K562 (cell line): ENCODE measurements around the gene SURF4. TPM values are rescaled to one million over a fixed set of nuclear protein-coding genes. Genes with fewer than 3 reads are reported as not detected.
"Not testable (repeated sequence)": the region's sequence is repeated elsewhere in the genome, so short reads cannot be mapped to it uniquely, and the experiment has no call there.

Source experiments
- ATAC-seq: fragments of 200-7000 bp; cut with Tn5 transposase; 3 replicates; pipeline ENCODE4 v1.9.1; 2020; ENCODE audit warnings: moderate library complexity
- BruUV-seq: library from RNA; stranded (reverse); fragments of 400-500 nt; replicated peaks from 2 replicates; lab custom pipeline; 2021; lab: Mats Ljungman, UMichigan
- CTCF ChIA-PET: fragments of 300-600 bp; formaldehyde crosslinking; extraction: SDS; loops from one replicate; lab custom pipeline; 2021; ENCODE audit warnings: low intra/inter-chr PET ratio; lab: Yijun Ruan, JAX
- POLR2A ChIA-PET: fragments of 300-600, 350-650 bp; sonication (Branson Sonifier 250); formaldehyde crosslinking; extraction: SDS; loops from one replicate; lab custom pipeline; 2021; ENCODE audit warnings: antibody characterized with exemption, inconsistent platforms; lab: Yijun Ruan, JAX
- DNase-seq, 4 experiments: peaks; one replicate each; pipeline versions ENCODE4 v3.0.0 to v3.0.0-alpha.2; 2011 to 2018; ENCODE audit warnings: low spot score in 3 of 4, mixed read lengths in 3 of 4; ENCODE audit errors: extremely low read depth in 1 of 4
- FAIRE-seq: peaks from 2 replicates; lab custom pipeline; 2011; peaks lifted over from hg19 to GRCh38; lab: Jason Lieb, UNC
- H2AFZ ChIP-seq: 2 replicates; pipeline ENCODE4 v1.6.0; 2011; ENCODE audit warnings: low read depth, low read length, control low read depth, inconsistent platforms
- H3K27ac ChIP-seq: fragments of 200-600 bp; 3 replicates; pipeline ENCODE4 v1.8.0; 2011; ENCODE audit warnings: low read depth, mild to moderate bottlenecking, control low read depth, inconsistent platforms, low read length, moderate library complexity, mixed read lengths; ENCODE audit errors: extremely low read depth
- H3K27me3 ChIP-seq, 2 experiments: fragments of 300-600 bp in 1 of 2; 2 replicates in 1 of 2; 3 replicates in 1 of 2; pipeline versions ENCODE4 v1.6.0 to v1.8.0; 2011; ENCODE audit warnings: inconsistent platforms in 2 of 2, low read length in 2 of 2, mild to moderate bottlenecking in 1 of 2, mixed read lengths in 1 of 2, moderate library complexity in 1 of 2; ENCODE audit not compliant: control insufficient read depth in 2 of 2, insufficient read depth in 2 of 2
- H3K36me3 ChIP-seq: fragments of 300-600 bp; 3 replicates; pipeline ENCODE4 v1.8.0; 2011; ENCODE audit warnings: mild to moderate bottlenecking, low read length, inconsistent platforms; ENCODE audit not compliant: control insufficient read depth, insufficient read depth
- H3K4me1 ChIP-seq, 2 experiments: fragments of 200-600 bp in 1 of 2; replicated peaks in 1 of 2; 2 replicates in 1 of 2; 3 replicates in 1 of 2; pipeline versions ENCODE4 v1.5.1 to v1.8.0; 2011; ENCODE audit warnings: inconsistent platforms in 2 of 2, low read length in 2 of 2, mild to moderate bottlenecking in 1 of 2, mixed read lengths in 1 of 2, moderate library complexity in 1 of 2; ENCODE audit not compliant: control insufficient read depth in 2 of 2, insufficient read depth in 2 of 2
- H3K4me2 ChIP-seq: 2 replicates; pipeline ENCODE4 v1.6.1; 2011; ENCODE audit warnings: low read length, control low read depth, inconsistent platforms, mixed read lengths; ENCODE audit not compliant: insufficient read depth
- H3K4me3 ChIP-seq: fragments of 200-600 bp; sonication (generic), shearing (Covaris generic); 2 replicates; pipeline ENCODE4 v1.5.1; 2016; ENCODE audit warnings: control low read depth, inconsistent platforms
- H3K79me2 ChIP-seq: fragments of 200-600 bp; 3 replicates; pipeline ENCODE4 v1.8.0; 2011; ENCODE audit warnings: low read length, inconsistent platforms; ENCODE audit not compliant: control insufficient read depth, insufficient read depth
- H3K9ac ChIP-seq, 2 experiments: 2 replicates each; pipeline versions ENCODE4 v1.6.0 to v1.6.1; 2011; ENCODE audit warnings: low read depth in 2 of 2, low read length in 2 of 2, control low read depth in 1 of 2, inconsistent platforms in 1 of 2, mild to moderate bottlenecking in 1 of 2, mixed read lengths in 1 of 2; ENCODE audit not compliant: insufficient read depth in 1 of 2
- H3K9me1 ChIP-seq: one replicate; pipeline ENCODE4 v1.6.0; 2011; ENCODE audit warnings: inconsistent platforms, mild to moderate bottlenecking, low read length, moderate library complexity; ENCODE audit not compliant: control insufficient read depth, insufficient read depth
- H3K9me3 ChIP-seq: replicated peaks from 2 replicates; pipeline ENCODE4 v1.5.1; 2011; ENCODE audit warnings: low read depth, low read length, inconsistent platforms; ENCODE audit not compliant: control insufficient read depth, insufficient read depth
- H4K20me1 ChIP-seq: replicated peaks from 2 replicates; pipeline ENCODE4 v1.6.1; 2011; ENCODE audit warnings: low read length, inconsistent platforms, mixed read lengths; ENCODE audit not compliant: control insufficient read depth, insufficient read depth
- ATF3 ChIP-seq, 2 experiments: fragments of 450-650 bp in 1 of 2; sonication (generic) in 1 of 2; formaldehyde crosslinking in 1 of 2; IDR thresholded peaks in 1 of 2; conservative IDR thresholded peaks in 1 of 2; 2 replicates each; pipeline versions ENCODE4 v1.6.1 to v1.8.1; 2016 to 2023; ENCODE audit warnings: mild to moderate bottlenecking in 2 of 2, moderate library complexity in 2 of 2, inconsistent platforms in 1 of 2, missing genetic modification reagents in 1 of 2
- CREBBP ChIP-seq: IDR thresholded peaks from one replicate; pipeline ENCODE4 v1.6.1; 2012; ENCODE audit warnings: low read depth, mild to moderate bottlenecking, control low read depth, inconsistent platforms, low read length
- EGR1 ChIP-seq: fragments of 450-650 bp; conservative IDR thresholded peaks from 2 replicates; pipeline ENCODE4 v1.6.1; 2017; ENCODE audit warnings: mild to moderate bottlenecking
- WGBS: fragments of 100-300 bp; shearing (Covaris generic); methylation state at CpG from one replicate; pipeline ENCODE4 v1.1.6; 2016; ENCODE audit warnings: low coverage, mixed read lengths; ENCODE audit not compliant: insufficient coverage; ENCODE audit errors: missing lambda C conversion rate; 5-methylcytosine and 5-hydroxymethylcytosine counted together
- in situ Hi-C: fragments of 300-500 bp; cut with MboI; formaldehyde crosslinking; loops from 4 replicates; pipeline ENCODE4 v1.15.0; 2018; ENCODE audit warnings: inconsistent platforms, mixed read lengths
- intact Hi-C: fragments of 100-400 bp; cut with micrococcal nuclease; formaldehyde crosslinking; loops from 2 replicates; pipeline ENCODE4 v1.14.2; 2022
- polyA plus RNA-seq, 8 experiments: library from polyadenylated mRNA; depleted of rRNA in 4 of 8; stranded (reverse) in 5 of 8; unstranded in 3 of 8; fragments of >200 nt; fragmentation: Nextera tagmentation in 2 of 8; fragmentation: Illumina TruSeq in 1 of 8; extraction: Ambion mirVana in 2 of 8; extraction: Trizol in 1 of 8; gene quantifications; 2 replicates each; pipeline versions ENCODE4 v1.2.1 to v1.2.3, GENCODE V29; 2011 to 2014; ENCODE audit warnings: inconsistent platforms in 1 of 8, missing spikeins in 1 of 8
- total RNA-seq, 7 experiments: library from RNA; depleted of rRNA in 6 of 7; stranded (reverse); fragments of >200 nt in 6 of 7; fragmentation: Illumina TruSeq in 2 of 7; extraction: Trizol in 2 of 7; gene quantifications; 2 replicates each; pipeline versions ENCODE4 v1.2.1 to v1.2.3, GENCODE V29; 2011 to 2021; ENCODE audit warnings: low replicate concordance in 1 of 7

The SURF4 gene
- total and polyA plus RNA-seq, 9 of the 15 experiments (the other 6 are each of a cell fraction or from before 2014, with no cell fraction given): 8.4 to 176 (median 130) TPM

- Histone ChIP-seq H3K4me1 (peaks cover 0 to 7% of the 10 kb centered on the region in 2 experiments; a peak in 2 of 5 replicates), H2AFZ (no peak overlapping the region), H3K27ac (no peak overlapping the region), H3K9ac (no peak overlapping the region), H3K4me3 (no peak overlapping the region), H3K9me3 (no peaks in the 10 kb centered on the region), H3K4me2 (no peak overlapping the region), H3K27me3 (peaks cover 36 to 63% of the 10 kb centered on the region in 2 experiments; a peak in 4 of 5 replicates), H3K9me1 (peaks cover 2% of the 10 kb centered on the region), H4K20me1 (peaks cover 9% of the 10 kb centered on the region; the same call in 1 of the 2 replicates), H3K36me3 (no peaks in the 10 kb centered on the region), H3K79me2 (no peaks in the 10 kb centered on the region)
- FAIRE-seq (no peak), DNase-seq (no peak), ATAC-seq (no peak)
- no TSS peak for BruUV-seq
- ChIA-PET CTCF (no interaction called here), POLR2A (no interaction called here)
- TF ChIP-seq ATF3 (IDR thresholded peaks at IDR 0.05): no peak
- no peak for TF ChIP-seq ATF3 (CRISPR knock-in tag; conservative IDR thresholded peaks at IDR 0.05)
- TF ChIP-seq CREBBP: peak; percentile 44
- in situ Hi-C loops: no loop called here
- intact Hi-C loops: no loop called here
- 0% methylated on average over 2 of the region's 3 CpGs for WGBS
Observed at GRCh38 chr9:133393399-133393798, 17.5 kb upstream of the SURF4 start.

GRCh38 chr9:133392308-133392707 lies 16.4 kb upstream of the SURF4 start:
- not testable (repeated sequence) for H3K36me3 ChIP-seq, FAIRE-seq, H3K9me1 ChIP-seq, H3K4me1 ChIP-seq, H3K9me3 ChIP-seq, H3K4me2 ChIP-seq, H3K27ac ChIP-seq
- TF ChIP-seq EGR1: peak; percentile 33
- TF ChIP-seq, all 486 proteins: peak for 1; not testable (repeated sequence) for 485
- ATAC-seq, BruUV-seq, CTCF ChIA-PET, H2AFZ ChIP-seq, intact Hi-C loops, H4K20me1 ChIP-seq, POLR2A ChIA-PET, H3K4me3 ChIP-seq, H3K9ac ChIP-seq, in situ Hi-C loops, H3K79me2 ChIP-seq, DNase-seq: not testable (repeated sequence)
- peaks cover 42 to 69% of the 10 kb centered on the region in 2 experiments; a peak in 4 of 5 replicates for H3K27me3 ChIP-seq
- WGBS: 5% methylated on average over 3 of the region's 3 CpGs
